Tibial artery (tissue), 4 donors: ENCODE data around the gene FIGNL2.

Experiments
- DNase-seq, 2 donors: peaks; one replicate each; pipeline ENCODE4 v3.0.0-alpha.2; 2019
- H3K27ac ChIP-seq, 2 donors: fragments of 200-600 bp; sonication (generic) in 1 of 2; 1 replicate in 1 of 2; 2 replicates in 1 of 2; pipeline ENCODE4 v1.5.1; 2018 to 2019; ENCODE audit warnings: mild to moderate bottlenecking in 1 of 2
- H3K27me3 ChIP-seq, 2 donors: fragments of 200-600 bp; sonication (generic) in 1 of 2; one replicate each; pipeline versions ENCODE4 v1.5.1 to v1.6.0; 2016 to 2019
- H3K36me3 ChIP-seq, 3 donors: fragments of 200-600 bp; sonication (generic) in 2 of 3; one replicate each; pipeline ENCODE4 v1.5.1; 2016 to 2019; ENCODE audit warnings: mild to moderate bottlenecking in 2 of 3
- H3K4me1 ChIP-seq, 4 donors: fragments of 200-600 bp; sonication (generic) in 2 of 4; 1 replicate in 3 of 4; 2 replicates in 1 of 4; pipeline ENCODE4 v1.5.1; 2016 to 2019
- H3K4me3 ChIP-seq, 2 donors: fragments of 200-600 bp; sonication (generic) in 1 of 2; 1 replicate in 1 of 2; 2 replicates in 1 of 2; pipeline ENCODE4 v1.5.1; 2018 to 2019; ENCODE audit warnings: mild to moderate bottlenecking in 2 of 2
- H3K9me3 ChIP-seq, 3 donors: fragments of 200-600 bp; sonication (generic) in 1 of 3; one replicate each; pipeline ENCODE4 v1.5.1; 2016 to 2019
- CTCF ChIP-seq, 2 experiments: fragments of 200-600 bp in 1 of 2; fragments of 450-650 bp in 1 of 2; IDR thresholded peaks; one replicate each; pipeline ENCODE4 v1.5.1; 2017 to 2019; ENCODE audit warnings: antibody characterized with exemption in 2 of 2, mild to moderate bottlenecking in 1 of 2, moderate library complexity in 1 of 2
- intact Hi-C: fragments of 100-400 bp; cut with DNase I; formaldehyde crosslinking; loops from one replicate; pipeline ENCODE4 v1.15.0; 2023; ENCODE audit warnings: low total_unique reads

Gene FIGNL2

DNA sequence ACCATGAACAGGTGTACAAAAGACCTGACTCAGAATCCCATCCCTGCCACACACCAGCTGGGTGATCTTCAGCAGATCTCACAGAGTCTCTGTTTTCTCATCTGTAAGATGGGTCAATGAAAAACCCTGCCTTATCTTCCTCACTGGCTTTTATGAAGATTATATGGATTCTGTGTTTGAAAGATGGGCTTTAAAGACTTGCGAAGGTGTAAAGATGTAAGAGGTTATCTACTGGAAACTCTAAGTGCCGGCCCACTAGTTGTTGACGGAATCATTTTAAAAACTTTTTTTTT, 24.1 kb upstream of the FIGNL2 start:
- peaks cover 7 to 13% (median 11%) of the 10 kb centered on the region in 4 donors for H3K4me1 ChIP-seq
- TF ChIP-seq CTCF (IDR thresholded peaks at IDR 0.05): no peak
- no peaks in the 10 kb centered on the region for H3K9me3 ChIP-seq
- H3K4me3 ChIP-seq: no peak overlapping the region
- DNase-seq: no peak
- no peaks in the 10 kb centered on the region for H3K36me3 ChIP-seq
- H3K27me3 ChIP-seq: peaks cover 0 to 63% of the 10 kb centered on the region in 2 donors
- H3K27ac ChIP-seq: no peak overlapping the region
- intact Hi-C loops: no loop called here

DNA sequence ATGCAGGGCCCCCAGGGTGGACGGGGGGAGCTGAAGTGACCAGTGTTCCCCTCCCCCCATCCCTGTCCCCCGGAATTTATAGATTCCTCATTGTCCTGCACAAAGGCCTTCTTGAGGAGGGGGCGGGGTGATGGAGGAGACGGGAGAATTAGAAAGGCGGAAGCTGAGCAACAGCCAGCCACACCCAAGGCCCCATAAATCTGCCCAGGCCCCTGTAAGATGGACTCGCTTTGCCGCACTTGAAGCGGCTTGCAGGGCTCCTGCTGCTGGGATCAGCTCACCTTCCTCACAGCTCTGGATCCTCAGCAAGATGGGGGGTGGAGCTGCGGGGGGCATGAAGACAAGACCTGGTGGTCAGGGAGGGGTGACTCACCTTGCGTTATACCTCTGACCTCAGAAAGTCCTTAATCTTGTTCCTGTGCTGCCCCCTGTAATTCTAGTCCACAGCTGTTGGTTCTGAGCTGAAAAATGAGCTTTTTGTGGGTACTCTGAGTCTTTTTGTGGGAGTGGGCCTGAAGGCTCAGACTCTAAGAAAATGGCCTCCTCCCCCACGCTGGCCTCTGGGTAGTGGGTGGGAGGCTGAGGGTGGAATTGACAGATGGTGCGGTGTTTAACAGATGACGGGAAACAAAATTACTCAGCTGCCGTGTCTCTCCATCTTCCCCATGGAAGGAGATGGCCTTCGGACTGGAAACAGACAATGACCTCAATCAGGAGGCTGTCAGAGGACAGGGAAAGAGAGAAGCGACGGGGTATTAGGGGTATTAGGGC, 23.6 kb upstream of the FIGNL2 start:
- Histone ChIP-seq H3K36me3 (no peaks in the 10 kb centered on the region), H3K9me3 (no peaks in the 10 kb centered on the region), H3K4me3 (no peak overlapping the region), H3K27ac (no peak overlapping the region), H3K27me3 (peaks cover 0 to 63% of the 10 kb centered on the region in 2 donors), H3K4me1 (peaks cover 7 to 13% (median 11%) of the 10 kb centered on the region in 4 donors)
- intact Hi-C loops: no loop called here
- no peak for DNase-seq
- TF ChIP-seq CTCF (IDR thresholded peaks at IDR 0.05): no peak

- H3K9me3 ChIP-seq: no peaks in the 10 kb centered on the region
- no peak overlapping the region for H3K27ac ChIP-seq
- peak in 1 of 2 donors; percentile 66 for DNase-seq
- no peaks in the 10 kb centered on the region for H3K36me3 ChIP-seq
- peaks cover 0 to 63% of the 10 kb centered on the region in 2 donors for H3K27me3 ChIP-seq
- TF ChIP-seq CTCF (IDR thresholded peaks at IDR 0.05): no peak
- no peak overlapping the region for H3K4me3 ChIP-seq
- H3K4me1 ChIP-seq: peaks cover 7 to 13% (median 11%) of the 10 kb centered on the region in 4 donors
- intact Hi-C loops: no loop called here
Observed at GRCh38 chr12:51871126-51871525, 22.6 kb upstream of the FIGNL2 start.

- no peaks in the 10 kb centered on the region for H3K36me3 ChIP-seq
- no peak overlapping the region for H3K27ac ChIP-seq
- H3K27me3 ChIP-seq: peaks cover 0 to 66% of the 10 kb centered on the region in 2 donors
- H3K9me3 ChIP-seq: no peaks in the 10 kb centered on the region
- H3K4me3 ChIP-seq: no peak overlapping the region
- intact Hi-C loops: no loop called here
- DNase-seq: no peak
- no peak for TF ChIP-seq CTCF (IDR thresholded peaks at IDR 0.05)
- H3K4me1 ChIP-seq: peaks cover 7 to 13% (median 11%) of the 10 kb centered on the region in 4 donors
Observed at GRCh38 chr12:51870504-51870903, 22.0 kb upstream of the FIGNL2 start.

DNA sequence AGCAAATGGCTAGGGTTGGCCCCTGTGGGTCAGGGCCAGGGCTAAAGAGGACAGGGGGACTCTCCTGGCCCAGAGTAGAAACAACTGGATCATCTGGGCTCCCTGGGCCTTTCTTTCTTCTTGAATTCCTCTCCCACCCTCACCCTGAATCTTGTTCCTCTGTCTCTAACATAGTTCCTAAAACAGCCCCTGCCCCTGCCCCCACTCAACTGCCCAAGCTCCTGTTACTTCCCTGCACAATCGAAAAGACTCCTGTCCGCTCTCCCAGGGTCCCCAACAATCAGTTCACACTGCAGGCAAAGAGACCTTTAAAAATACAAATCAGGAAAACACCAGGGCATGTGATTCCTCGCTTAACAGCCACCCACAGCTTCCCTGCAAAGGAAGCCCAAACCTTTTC, 21.4 kb upstream of the FIGNL2 start:
- peaks cover 0 to 67% of the 10 kb centered on the region in 2 donors for H3K27me3 ChIP-seq
- H3K27ac ChIP-seq: no peak overlapping the region
- no peaks in the 10 kb centered on the region for H3K9me3 ChIP-seq
- DNase-seq: no peak
- H3K4me1 ChIP-seq: peaks cover 7 to 13% (median 11%) of the 10 kb centered on the region in 4 donors
- intact Hi-C loops: no loop called here
- no peak for TF ChIP-seq CTCF (IDR thresholded peaks at IDR 0.05)
- no peak overlapping the region for H3K4me3 ChIP-seq
- H3K36me3 ChIP-seq: no peaks in the 10 kb centered on the region
